A673 (cell line): Measurements from ENCODE around the gene ZER1. TPM values are rescaled to one million over a fixed set of nuclear protein-coding genes. Genes with fewer than 3 reads are reported as not detected.

ENCODE experiments used
- BruUV-seq: library from RNA; stranded (reverse); fragments of 400-500 nt; replicated peaks from 2 replicates; lab custom pipeline; 2021; lab: Mats Ljungman, UMichigan
- CTCF ChIA-PET: fragments of 300-600 bp; sonication (Branson Sonifier 250); formaldehyde crosslinking; loops from one replicate; lab custom pipeline; 2022; ENCODE audit warnings: antibody characterized with exemption; lab: Charles Lee
- POLR2A ChIA-PET: fragments of 300-600 bp; sonication (Branson Sonifier 250); formaldehyde crosslinking; loops from one replicate; lab custom pipeline; 2022; ENCODE audit warnings: antibody characterized with exemption; ENCODE audit not compliant: low non-redundant PET; lab: Charles Lee
- DNase-seq: peaks from one replicate; pipeline ENCODE4 v3.0.0-alpha.2; 2015; ENCODE audit warnings: low spot score
- H3K27ac ChIP-seq: fragments of 200-600 bp; sonication (generic); 2 replicates; pipeline ENCODE4 v1.5.1; 2016; ENCODE audit warnings: mixed run types, low read depth, mild to moderate bottlenecking, mixed read lengths, antibody characterized with exemption, low read length; ENCODE audit not compliant: poor library complexity, severe bottlenecking
- H3K27me3 ChIP-seq: fragments of 200-600 bp; sonication (generic); replicated peaks from 2 replicates; pipeline ENCODE4 v1.6.1; 2017; ENCODE audit warnings: mixed run types, low read depth, mild to moderate bottlenecking, mixed read lengths, antibody characterized with exemption, low read length; ENCODE audit not compliant: insufficient read depth, poor library complexity
- H3K36me3 ChIP-seq: fragments of 200-600 bp; sonication (generic); 2 replicates; pipeline ENCODE4 v1.6.1; 2016; ENCODE audit warnings: mixed run types, mild to moderate bottlenecking, mixed read lengths, antibody characterized with exemption, low read length; ENCODE audit not compliant: insufficient read depth, poor library complexity, severe bottlenecking
- H3K4me1 ChIP-seq: fragments of 200-600 bp; sonication (generic); 2 replicates; pipeline ENCODE4 v1.6.1; 2017; ENCODE audit warnings: mixed run types, mild to moderate bottlenecking, mixed read lengths, antibody characterized with exemption, low read length; ENCODE audit not compliant: insufficient read depth, poor library complexity, severe bottlenecking
- H3K4me3 ChIP-seq: fragments of 200-600 bp; sonication (generic); 2 replicates; pipeline ENCODE4 v1.5.1; 2016; ENCODE audit warnings: low read depth, mixed run types, mild to moderate bottlenecking, mixed read lengths, low read length; ENCODE audit not compliant: poor library complexity, severe bottlenecking
- H3K9me3 ChIP-seq: fragments of 200-600 bp; sonication (generic); 2 replicates; pipeline ENCODE4 v1.6.1; 2016; ENCODE audit warnings: mixed run types, low read depth, mild to moderate bottlenecking, mixed read lengths, antibody characterized with exemption, low read length; ENCODE audit not compliant: poor library complexity, severe bottlenecking
- CTCF ChIP-seq: fragments of 300-800, 200-600 bp; sonication (generic); conservative IDR thresholded peaks from 2 replicates; pipeline ENCODE4 v1.5.1; 2017; ENCODE audit warnings: low read depth, mild to moderate bottlenecking, antibody characterized with exemption, low read length, moderate library complexity, mixed read lengths
- EZH2 ChIP-seq: fragments of 200-600 bp; sonication (generic); IDR thresholded peaks from 2 replicates; pipeline ENCODE4 v1.6.1; 2017; ENCODE audit warnings: borderline replicate concordance, low read depth, mild to moderate bottlenecking, mixed read lengths, antibody characterized with exemption, low read length; ENCODE audit not compliant: poor library complexity, severe bottlenecking
- intact Hi-C: fragments of 100-400 bp; cut with micrococcal nuclease; formaldehyde crosslinking; loops from one replicate; pipeline ENCODE4 v1.10.0; 2022; ENCODE audit not compliant: unreplicated experiment
- total RNA-seq: library from RNA; stranded (reverse); gene quantifications from 2 replicates; pipeline ENCODE4 v1.2.3, GENCODE V29; 2021

ZER1 gene
- total RNA-seq, 1 experiment from 2014 or later = 12.9 TPM

- CTCF ChIA-PET = no interaction called here
- TF ChIP-seq CTCF (no peak), EZH2 (no peak)
- Histone ChIP-seq H3K36me3 (peaks cover 17% of the 10 kb centered on the region), H3K27ac (no peak overlapping the region), H3K9me3 (no peaks in the 10 kb centered on the region), H3K27me3 (no peaks in the 10 kb centered on the region), H3K4me1 (peaks cover 29% of the 10 kb centered on the region), H3K4me3 (no peak overlapping the region)
- intact Hi-C loops = loop anchor here (5.0 kb wide), 1 partner anchor 135 kb away; the partner anchor contains the start of gene SPTAN1
- no peak for DNase-seq
- no TSS peak for BruUV-seq
- POLR2A ChIA-PET = no interaction called here
These were observed 84.3 kb downstream of the ZER1 start for GRCh38 chr9:128687453-128687852.

- Histone ChIP-seq H3K36me3 (peaks cover under 1% of the 10 kb centered on the region), H3K4me3 (peak overlapping the region; percentile 55), H3K27ac (peak overlapping the region; percentile 71), H3K9me3 (no peaks in the 10 kb centered on the region), H3K27me3 (no peaks in the 10 kb centered on the region), H3K4me1 (peaks cover 22% of the 10 kb centered on the region)
- intact Hi-C loops = loop anchor here (5.0 kb wide), 1 partner anchor 134 kb away; the partner anchor contains the start of gene SPTAN1
- BruUV-seq = no TSS peak
- DNase-seq = no peak
- no peak for TF ChIP-seq CTCF
- CTCF ChIA-PET = no interaction called here
- POLR2A ChIA-PET = no interaction called here
These were observed 85.9 kb downstream of the ZER1 start for GRCh38 chr9:128685636-128686489.

GRCh38 chr9:128684325-128685199 is 87.2 kb downstream of the ZER1 start:
- Histone ChIP-seq H3K9me3 (no peaks in the 10 kb centered on the region), H3K27me3 (no peaks in the 10 kb centered on the region), H3K4me1 (peaks cover 22% of the 10 kb centered on the region), H3K4me3 (peak overlapping the region; percentile 55), H3K36me3 (no peaks in the 10 kb centered on the region), H3K27ac (peak overlapping the region; percentile 71)
- intact Hi-C loops = loop anchor here (5.0 kb wide), 1 partner anchor 132 kb away; the partner anchor contains the start of gene SPTAN1
- DNase-seq = peak; percentile 79
- ChIA-PET CTCF (interaction anchor here (1.0 kb wide), 1 partner anchor 17 kb away, joined by 4 read pairs; the partner anchor contains the start of gene PKN3), POLR2A (interaction anchor here (0.5 kb wide), 1 partner anchor 11 kb away, joined by 9 read pairs; no protein-coding TSS in a partner anchor)
- no TSS peak for BruUV-seq
- TF ChIP-seq EZH2 (no peak), CTCF (no peak)
